ENCODE results near the gene MAD1L1.

The MAD1L1 gene

GRCh38 chr7:1940863-1941262, 291.9 kb downstream of the MAD1L1 start:
- peak overlapping the region; percentile 37 for H3K4me3 ChIP-seq (ENCODE audit: low read depth, low read length)
- no peak for TF ChIP-seq CTCF (IDR thresholded peaks at IDR 0.05; ENCODE audit: borderline replicate concordance, insufficient read depth, low read depth, low read length)

- no peak for TF ChIP-seq CTCF (IDR thresholded peaks at IDR 0.05; ENCODE audit: borderline replicate concordance, insufficient read depth, low read depth, low read length)
- peak overlapping the region; percentile 37 for H3K4me3 ChIP-seq (ENCODE audit: low read depth, low read length)
Measured at GRCh38 chr7:1940402-1940786, 292.4 kb downstream of the MAD1L1 start.

- H3K4me3 ChIP-seq (ENCODE audit: low read depth, low read length): peak overlapping the region; percentile 37
- TF ChIP-seq CTCF (IDR thresholded peaks at IDR 0.05; ENCODE audit: borderline replicate concordance, insufficient read depth, low read depth, low read length): no peak
Measured at GRCh38 chr7:1939434-1940401, 293.0 kb downstream of the MAD1L1 start.

- no peak for TF ChIP-seq CTCF (IDR thresholded peaks at IDR 0.05; ENCODE audit: borderline replicate concordance, insufficient read depth, low read depth, low read length)
- peak overlapping the region; percentile 16 for H3K4me3 ChIP-seq (ENCODE audit: low read depth, low read length)
Measured at GRCh38 chr7:1938788-1939433, 293.8 kb downstream of the MAD1L1 start.

GRCh38 chr7:1937252-1937605, 295.5 kb downstream of the MAD1L1 start:
- no peak overlapping the region for H3K4me3 ChIP-seq (ENCODE audit: low read depth, low read length)
- TF ChIP-seq CTCF (IDR thresholded peaks at IDR 0.05; ENCODE audit: borderline replicate concordance, insufficient read depth, low read depth, low read length): no peak

- no peak overlapping the region for H3K4me3 ChIP-seq (ENCODE audit: low read depth, low read length)
- TF ChIP-seq CTCF (IDR thresholded peaks at IDR 0.05; ENCODE audit: borderline replicate concordance, insufficient read depth, low read depth, low read length): no peak
Measured at GRCh38 chr7:1936531-1937251, 296.1 kb downstream of the MAD1L1 start.
